Amniotic epithelial cell (primary cell): ENCODE data around the gene TIMP3.

Source experiments
- DNase-seq: peaks from one replicate; pipeline ENCODE4 v3.0.0-alpha.2; 2010; ENCODE audit warnings: low read depth

Gene TIMP3

GRCh38 chr22:32786027-32786418 is 15.5 kb upstream of the TIMP3 start:
- no peak for DNase-seq

GRCh38 chr22:32788904-32789624 is 12.4 kb upstream of the TIMP3 start:
- DNase-seq = peak; percentile 50

- no peak for DNase-seq
These were observed 11.5 kb upstream of the TIMP3 start for GRCh38 chr22:32789797-32790620.

- no peak for DNase-seq
These were observed 10.4 kb upstream of the TIMP3 start for GRCh38 chr22:32791056-32791455.

- no peak for DNase-seq
These were observed 10.0 kb upstream of the TIMP3 start for GRCh38 chr22:32791485-32791884.

- peak; percentile 11 for DNase-seq
These were observed 7.9 kb upstream of the TIMP3 start for GRCh38 chr22:32793589-32793988.

GRCh38 chr22:32794449-32795213 is 6.9 kb upstream of the TIMP3 start:
- DNase-seq = no peak

- DNase-seq = no peak
These were observed 6.3 kb upstream of the TIMP3 start for GRCh38 chr22:32795214-32795596.

- DNase-seq = peak; percentile 36
These were observed 4.5 kb upstream of the TIMP3 start for GRCh38 chr22:32796865-32797573.

- DNase-seq = no peak
These were observed 2.0 kb upstream of the TIMP3 start for GRCh38 chr22:32799496-32799895.

GRCh38 chr22:32800158-32800882 is 1.2 kb upstream of the TIMP3 start:
- DNase-seq = no peak

GRCh38 chr22:32800994-32801536 is 440 bp upstream of the TIMP3 start:
- DNase-seq = no peak

GRCh38 chr22:32802237-32802765 is 796 bp downstream of the TIMP3 start:
- DNase-seq = no peak

GRCh38 chr22:32803020-32803737 is 1.7 kb downstream of the TIMP3 start:
- no peak for DNase-seq

- peak; percentile 10 for DNase-seq
These were observed 2.4 kb downstream of the TIMP3 start for GRCh38 chr22:32803738-32804435.

- no peak for DNase-seq
These were observed 3.2 kb downstream of the TIMP3 start for GRCh38 chr22:32804531-32805360.

GRCh38 chr22:32805361-32805881 is 3.9 kb downstream of the TIMP3 start:
- no peak for DNase-seq

GRCh38 chr22:32806296-32806695 is 4.8 kb downstream of the TIMP3 start:
- no peak for DNase-seq
